MM.1S (cell line): ENCODE results near the gene HARBI1.

Experiments used
- EZH2 ChIP-seq: fragments of 300-600 bp; sonication (generic); optimal IDR thresholded peaks from 2 replicates; pipeline ENCODE3; 2017; ENCODE audit warnings: low read depth, mild to moderate bottlenecking, antibody characterized with exemption, low read length, mixed read lengths
- EZH2phosphoT487 ChIP-seq: fragments of 300-600 bp; sonication (generic); IDR thresholded peaks from 2 replicates; pipeline ENCODE4 v1.6.1; 2018; ENCODE audit warnings: antibody characterized with exemption, low read length
- TF ChIP-seq, protein P1 (sequence below): fragments of 300-600 bp; sonication (generic); IDR thresholded peaks from 2 replicates; pipeline ENCODE4 v1.5.1; 2016; ENCODE audit warnings: antibody characterized with exemption, low read length, mixed read lengths

DNA sequence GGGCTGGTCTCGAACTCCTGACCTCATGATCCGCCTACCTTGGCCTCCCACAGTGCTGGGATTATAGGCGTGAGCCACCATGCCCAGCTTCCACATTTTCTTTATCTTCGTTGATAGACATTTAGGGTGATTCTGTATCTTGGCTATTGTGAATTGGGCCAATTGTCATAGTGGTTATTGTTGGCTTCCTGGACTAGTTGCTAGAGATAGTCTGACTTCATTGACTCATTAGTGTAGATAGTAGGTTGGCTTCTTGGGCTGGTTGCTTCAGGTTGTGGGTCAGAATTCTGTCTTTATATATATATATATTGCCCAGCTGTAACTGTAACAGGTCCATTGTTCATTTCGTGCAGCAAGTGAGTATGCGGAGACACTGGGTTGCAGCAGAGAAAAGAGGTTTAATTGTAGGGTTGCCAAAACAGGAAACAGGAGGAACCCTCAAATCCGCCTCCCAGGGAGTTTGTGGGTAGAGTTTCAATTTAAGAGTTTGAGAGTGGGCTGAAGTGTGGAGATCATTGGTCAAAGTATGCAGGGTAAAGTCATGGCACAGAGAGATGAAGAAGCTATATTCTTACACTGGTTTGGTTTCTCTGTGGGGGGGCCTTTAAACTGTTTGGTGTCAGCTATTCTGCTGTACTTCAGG lies 22.3 kb upstream of the HARBI1 start:
- TF ChIP-seq, protein P1, sequence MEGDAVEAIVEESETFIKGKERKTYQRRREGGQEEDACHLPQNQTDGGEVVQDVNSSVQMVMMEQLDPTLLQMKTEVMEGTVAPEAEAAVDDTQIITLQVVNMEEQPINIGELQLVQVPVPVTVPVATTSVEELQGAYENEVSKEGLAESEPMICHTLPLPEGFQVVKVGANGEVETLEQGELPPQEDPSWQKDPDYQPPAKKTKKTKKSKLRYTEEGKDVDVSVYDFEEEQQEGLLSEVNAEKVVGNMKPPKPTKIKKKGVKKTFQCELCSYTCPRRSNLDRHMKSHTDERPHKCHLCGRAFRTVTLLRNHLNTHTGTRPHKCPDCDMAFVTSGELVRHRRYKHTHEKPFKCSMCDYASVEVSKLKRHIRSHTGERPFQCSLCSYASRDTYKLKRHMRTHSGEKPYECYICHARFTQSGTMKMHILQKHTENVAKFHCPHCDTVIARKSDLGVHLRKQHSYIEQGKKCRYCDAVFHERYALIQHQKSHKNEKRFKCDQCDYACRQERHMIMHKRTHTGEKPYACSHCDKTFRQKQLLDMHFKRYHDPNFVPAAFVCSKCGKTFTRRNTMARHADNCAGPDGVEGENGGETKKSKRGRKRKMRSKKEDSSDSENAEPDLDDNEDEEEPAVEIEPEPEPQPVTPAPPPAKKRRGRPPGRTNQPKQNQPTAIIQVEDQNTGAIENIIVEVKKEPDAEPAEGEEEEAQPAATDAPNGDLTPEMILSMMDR, result no peak
- TF ChIP-seq EZH2phosphoT487 (no peak), EZH2 (no peak)
